ENCODE results near the gene DHX38.

The DHX38 gene

GRCh38 chr16:72123426-72123825, 29.8 kb downstream of the DHX38 start:
- DNase-seq, result no peak

GRCh38 chr16:72124148-72124547, 30.5 kb downstream of the DHX38 start:
- no peak for DNase-seq

GRCh38 chr16:72124761-72125634, 31.4 kb downstream of the DHX38 start:
- DNase-seq, result no peak

GRCh38 chr16:72125635-72126428, 32.2 kb downstream of the DHX38 start:
- no peak for DNase-seq

GRCh38 chr16:72126429-72126765, 32.8 kb downstream of the DHX38 start:
- no peak for DNase-seq

- no peak for DNase-seq
Measured at GRCh38 chr16:72128701-72129100, 35.1 kb downstream of the DHX38 start.

- no peak for DNase-seq
Measured at GRCh38 chr16:72129976-72130656, 36.5 kb downstream of the DHX38 start.

GRCh38 chr16:72131036-72131435, 37.4 kb downstream of the DHX38 start:
- DNase-seq, result no peak

GRCh38 chr16:72132726-72133125, 39.1 kb downstream of the DHX38 start:
- DNase-seq, result no peak

- no peak for DNase-seq
Measured at GRCh38 chr16:72134507-72134906, 40.9 kb downstream of the DHX38 start.

GRCh38 chr16:72137380-72138063, 43.9 kb downstream of the DHX38 start:
- DNase-seq, result no peak

- no peak for DNase-seq
Measured at GRCh38 chr16:72138064-72138572, 44.5 kb downstream of the DHX38 start.

- DNase-seq, result no peak
Measured at GRCh38 chr16:72139908-72140307, 46.3 kb downstream of the DHX38 start.

GRCh38 chr16:72142476-72142875, 48.8 kb downstream of the DHX38 start:
- no peak for DNase-seq

GRCh38 chr16:72149676-72150464, 56.2 kb downstream of the DHX38 start:
- DNase-seq, result no peak

- no peak for DNase-seq
Measured at GRCh38 chr16:72159386-72159785, 65.7 kb downstream of the DHX38 start.

GRCh38 chr16:72159801-72160200, 66.2 kb downstream of the DHX38 start:
- DNase-seq, result no peak

GRCh38 chr16:72162105-72162692, 68.6 kb downstream of the DHX38 start:
- no peak for DNase-seq

Data from cerebellar nuclear complex (tissue), 1 donor.